Breast epithelium (tissue), 4 donors: ENCODE data around the gene NRAS. TPM values are rescaled to one million over a fixed set of nuclear protein-coding genes. Genes with fewer than 3 reads are reported as not detected.

Experiments used
- DNase-seq, 2 donors: peaks; one replicate each; pipeline ENCODE4 v3.0.0-alpha.2; 2019; ENCODE audit warnings: low spot score in 2 of 2
- H3K27ac ChIP-seq, 2 donors: fragments of 200-600 bp; sonication (generic) in 1 of 2; one replicate each; pipeline ENCODE4 v1.5.1; 2016 to 2019; ENCODE audit warnings: mild to moderate bottlenecking in 1 of 2
- H3K27me3 ChIP-seq, 2 donors: fragments of 200-600 bp; sonication (generic) in 1 of 2; one replicate each; pipeline versions ENCODE4 v1.5.1 to v1.6.0; 2017 to 2019; ENCODE audit warnings: control low read depth in 1 of 2, mild to moderate bottlenecking in 1 of 2
- H3K36me3 ChIP-seq: fragments of 200-600 bp; one replicate; pipeline ENCODE4 v1.5.1; 2019
- H3K4me1 ChIP-seq, 2 donors: fragments of 200-600 bp; sonication (generic); one replicate each; pipeline ENCODE4 v1.5.1; 2016 to 2019; ENCODE audit warnings: control low read depth in 1 of 2
- H3K4me3 ChIP-seq, 3 donors: fragments of 200-600 bp; sonication (generic); 1 replicate in 2 of 3; 2 replicates in 1 of 3; pipeline ENCODE4 v1.5.1; 2016 to 2019; ENCODE audit warnings: mild to moderate bottlenecking in 3 of 3, moderate library complexity in 2 of 3
- H3K9me3 ChIP-seq, 2 donors: fragments of 200-600 bp; sonication (generic) in 1 of 2; one replicate each; pipeline ENCODE4 v1.5.1; 2016 to 2019; ENCODE audit warnings: control low read depth in 1 of 2
- CTCF ChIP-seq, 3 donors: fragments of 450-650 bp; IDR thresholded peaks; one replicate each; pipeline ENCODE4 v1.5.1; 2016 to 2017; ENCODE audit warnings: antibody characterized with exemption in 3 of 3, mild to moderate bottlenecking in 3 of 3, moderate library complexity in 3 of 3
- POLR2A ChIP-seq: fragments of 450-650 bp; IDR thresholded peaks from one replicate; pipeline ENCODE4 v1.6.1; 2016; ENCODE audit warnings: antibody characterized with exemption, mild to moderate bottlenecking, moderate library complexity
- POLR2AphosphoS5 ChIP-seq, 3 donors: sonication (generic); formaldehyde crosslinking; IDR thresholded peaks; one replicate each; pipeline ENCODE4 v1.6.1; 2017; ENCODE audit warnings: antibody characterized with exemption in 3 of 3
- intact Hi-C: fragments of 100-400 bp; cut with DNase I; formaldehyde crosslinking; loops from one replicate; pipeline ENCODE4 v1.15.1; 2023; ENCODE audit warnings: low total_unique reads
- total RNA-seq, 3 donors: library from RNA; depleted of rRNA; stranded (reverse); fragments of >200 nt; gene quantifications; one replicate each; pipeline ENCODE4 v1.1.0, GENCODE V29; 2016

The NRAS gene
- total RNA-seq, 3 donors from 2014 or later = 23.4 to 27.4 (median 25.6) TPM

GRCh38 chr1:114750780-114751179 is 34.2 kb upstream of the NRAS start:
- no peak for DNase-seq
- peaks cover 0 to 14% of the 10 kb centered on the region in 2 donors for H3K4me1 ChIP-seq
- H3K36me3 ChIP-seq = no peaks in the 10 kb centered on the region
- H3K9me3 ChIP-seq = no peaks in the 10 kb centered on the region
- no peak for TF ChIP-seq CTCF (IDR thresholded peaks at IDR 0.05)
- no peak for TF ChIP-seq POLR2AphosphoS5 (IDR thresholded peaks at IDR 0.05)
- TF ChIP-seq POLR2A = no peak
- no peak overlapping the region for H3K27ac ChIP-seq
- intact Hi-C loops = no loop called here
- no peaks in the 10 kb centered on the region for H3K27me3 ChIP-seq
- H3K4me3 ChIP-seq = peak overlapping the region in 1 of 3 donors; percentile 6

- no peak overlapping the region for H3K27ac ChIP-seq
- peaks cover 0 to 5% of the 10 kb centered on the region in 2 donors for H3K4me1 ChIP-seq
- TF ChIP-seq POLR2A = no peak
- no peaks in the 10 kb centered on the region for H3K36me3 ChIP-seq
- intact Hi-C loops = no loop called here
- DNase-seq = no peak
- H3K27me3 ChIP-seq = no peaks in the 10 kb centered on the region
- H3K4me3 ChIP-seq = no peak overlapping the region
- no peaks in the 10 kb centered on the region for H3K9me3 ChIP-seq
Observed at GRCh38 chr1:114749835-114750234, 33.3 kb upstream of the NRAS start.

GRCh38 chr1:114746450-114747121 is 30.0 kb upstream of the NRAS start:
- no peaks in the 10 kb centered on the region for H3K9me3 ChIP-seq
- TF ChIP-seq POLR2A = no peak
- TF ChIP-seq CTCF (IDR thresholded peaks at IDR 0.05) = no peak
- no peak for TF ChIP-seq POLR2AphosphoS5 (IDR thresholded peaks at IDR 0.05)
- H3K4me1 ChIP-seq = peaks cover 0 to 5% of the 10 kb centered on the region in 2 donors
- no peak overlapping the region for H3K27ac ChIP-seq
- no peak overlapping the region for H3K4me3 ChIP-seq
- DNase-seq = no peak
- H3K27me3 ChIP-seq = no peaks in the 10 kb centered on the region
- no peaks in the 10 kb centered on the region for H3K36me3 ChIP-seq
- intact Hi-C loops = no loop called here

GRCh38 chr1:114745291-114745690 is 28.7 kb upstream of the NRAS start:
- no peak overlapping the region for H3K27ac ChIP-seq
- no peaks in the 10 kb centered on the region for H3K9me3 ChIP-seq
- intact Hi-C loops = no loop called here
- no peak for TF ChIP-seq POLR2A
- TF ChIP-seq CTCF (IDR thresholded peaks at IDR 0.05) = no peak
- no peaks in the 10 kb centered on the region for H3K27me3 ChIP-seq
- H3K4me3 ChIP-seq = no peak overlapping the region
- H3K4me1 ChIP-seq = no peaks in the 10 kb centered on the region
- H3K36me3 ChIP-seq = no peaks in the 10 kb centered on the region
- no peak for DNase-seq

- DNase-seq = no peak
- Histone ChIP-seq H3K9me3 (no peaks in the 10 kb centered on the region), H3K4me1 (no peaks in the 10 kb centered on the region), H3K4me3 (no peak overlapping the region), H3K36me3 (peaks cover 2% of the 10 kb centered on the region), H3K27me3 (no peaks in the 10 kb centered on the region), H3K27ac (no peak overlapping the region)
- intact Hi-C loops = no loop called here
- TF ChIP-seq POLR2AphosphoS5 (IDR thresholded peaks at IDR 0.05) (no peak), CTCF (IDR thresholded peaks at IDR 0.05) (no peak), POLR2A (no peak)
Observed at GRCh38 chr1:114741963-114742746, 25.6 kb upstream of the NRAS start.
